ENCODE measurements around the gene NR2E3.

The NR2E3 gene

GRCh38 chr15:71811036-71811736, 832 bp downstream of the NR2E3 start:
- H3K4me3 ChIP-seq (ENCODE audit: low read length) = no peak overlapping the region
- no peaks in the 10 kb centered on the region for H3K36me3 ChIP-seq (ENCODE audit: control insufficient read depth, insufficient read depth, low read length)
- H3K4me1 ChIP-seq (ENCODE audit: control insufficient read depth, insufficient read depth, low read length) = no peaks in the 10 kb centered on the region
- H3K9ac ChIP-seq (ENCODE audit: low read length) = no peak overlapping the region
- H3K9me3 ChIP-seq (ENCODE audit: control insufficient read depth, low read length) = no peaks in the 10 kb centered on the region
- H3K27me3 ChIP-seq (ENCODE audit: control insufficient read depth, insufficient read depth, low read length) = peaks cover 3% of the 10 kb centered on the region

- Histone ChIP-seq H3K4me1 (ENCODE audit: control insufficient read depth, insufficient read depth, low read length) (no peaks in the 10 kb centered on the region), H3K27me3 (ENCODE audit: control insufficient read depth, insufficient read depth, low read length) (peaks cover 3% of the 10 kb centered on the region), H3K36me3 (ENCODE audit: control insufficient read depth, insufficient read depth, low read length) (no peaks in the 10 kb centered on the region), H3K9ac (ENCODE audit: low read length) (no peak overlapping the region), H3K9me3 (ENCODE audit: control insufficient read depth, low read length) (no peaks in the 10 kb centered on the region), H3K4me3 (ENCODE audit: low read length) (no peak overlapping the region)
These were observed 1.7 kb downstream of the NR2E3 start for GRCh38 chr15:71811752-71812735.

GRCh38 chr15:71812966-71813722, 2.8 kb downstream of the NR2E3 start:
- no peak overlapping the region for H3K9ac ChIP-seq (ENCODE audit: low read length)
- H3K4me3 ChIP-seq (ENCODE audit: low read length) = no peak overlapping the region
- H3K4me1 ChIP-seq (ENCODE audit: control insufficient read depth, insufficient read depth, low read length) = no peaks in the 10 kb centered on the region
- H3K9me3 ChIP-seq (ENCODE audit: control insufficient read depth, low read length) = no peaks in the 10 kb centered on the region
- peaks cover 3% of the 10 kb centered on the region for H3K27me3 ChIP-seq (ENCODE audit: control insufficient read depth, insufficient read depth, low read length)
- H3K36me3 ChIP-seq (ENCODE audit: control insufficient read depth, insufficient read depth, low read length) = no peaks in the 10 kb centered on the region

- no peak overlapping the region for H3K4me3 ChIP-seq (ENCODE audit: low read length)
- H3K4me1 ChIP-seq (ENCODE audit: control insufficient read depth, insufficient read depth, low read length) = no peaks in the 10 kb centered on the region
- no peaks in the 10 kb centered on the region for H3K27me3 ChIP-seq (ENCODE audit: control insufficient read depth, insufficient read depth, low read length)
- H3K9ac ChIP-seq (ENCODE audit: low read length) = no peak overlapping the region
- H3K36me3 ChIP-seq (ENCODE audit: control insufficient read depth, insufficient read depth, low read length) = no peaks in the 10 kb centered on the region
- no peaks in the 10 kb centered on the region for H3K9me3 ChIP-seq (ENCODE audit: control insufficient read depth, low read length)
These were observed 3.5 kb downstream of the NR2E3 start for GRCh38 chr15:71813723-71814470.

- Histone ChIP-seq H3K4me1 (ENCODE audit: control insufficient read depth, insufficient read depth, low read length) (no peaks in the 10 kb centered on the region), H3K4me3 (ENCODE audit: low read length) (no peak overlapping the region), H3K9ac (ENCODE audit: low read length) (no peak overlapping the region), H3K36me3 (ENCODE audit: control insufficient read depth, insufficient read depth, low read length) (no peaks in the 10 kb centered on the region), H3K27me3 (ENCODE audit: control insufficient read depth, insufficient read depth, low read length) (no peaks in the 10 kb centered on the region), H3K9me3 (ENCODE audit: control insufficient read depth, low read length) (no peaks in the 10 kb centered on the region)
These were observed 4.9 kb downstream of the NR2E3 start for GRCh38 chr15:71815301-71815700.

GRCh38 chr15:71817351-71817750, 7.0 kb downstream of the NR2E3 start:
- Histone ChIP-seq H3K27me3 (ENCODE audit: control insufficient read depth, insufficient read depth, low read length) (no peaks in the 10 kb centered on the region), H3K9ac (ENCODE audit: low read length) (no peak overlapping the region), H3K36me3 (ENCODE audit: control insufficient read depth, insufficient read depth, low read length) (no peaks in the 10 kb centered on the region), H3K4me1 (ENCODE audit: control insufficient read depth, insufficient read depth, low read length) (no peaks in the 10 kb centered on the region), H3K9me3 (ENCODE audit: control insufficient read depth, low read length) (peaks cover 8% of the 10 kb centered on the region), H3K4me3 (ENCODE audit: low read length) (no peak overlapping the region)

GRCh38 chr15:71820127-71820526, 9.8 kb downstream of the NR2E3 start:
- Histone ChIP-seq H3K9ac (ENCODE audit: low read length) (no peak overlapping the region), H3K4me1 (ENCODE audit: control insufficient read depth, insufficient read depth, low read length) (no peaks in the 10 kb centered on the region), H3K9me3 (ENCODE audit: control insufficient read depth, low read length) (peaks cover 8% of the 10 kb centered on the region), H3K27me3 (ENCODE audit: control insufficient read depth, insufficient read depth, low read length) (no peaks in the 10 kb centered on the region), H3K4me3 (ENCODE audit: low read length) (no peak overlapping the region), H3K36me3 (ENCODE audit: control insufficient read depth, insufficient read depth, low read length) (no peaks in the 10 kb centered on the region)

GRCh38 chr15:71821547-71822129, 11.3 kb downstream of the NR2E3 start:
- Histone ChIP-seq H3K36me3 (ENCODE audit: control insufficient read depth, insufficient read depth, low read length) (no peaks in the 10 kb centered on the region), H3K9me3 (ENCODE audit: control insufficient read depth, low read length) (peaks cover 8% of the 10 kb centered on the region)

GRCh38 chr15:71822890-71823630, 12.7 kb downstream of the NR2E3 start:
- no peak overlapping the region for H3K4me3 ChIP-seq (ENCODE audit: low read length)
- peaks cover 6% of the 10 kb centered on the region for H3K36me3 ChIP-seq (ENCODE audit: control insufficient read depth, insufficient read depth, low read length)
- H3K9me3 ChIP-seq (ENCODE audit: control insufficient read depth, low read length) = peaks cover 8% of the 10 kb centered on the region
- no peak overlapping the region for H3K9ac ChIP-seq (ENCODE audit: low read length)
- no peaks in the 10 kb centered on the region for H3K27me3 ChIP-seq (ENCODE audit: control insufficient read depth, insufficient read depth, low read length)
- H3K4me1 ChIP-seq (ENCODE audit: control insufficient read depth, insufficient read depth, low read length) = no peaks in the 10 kb centered on the region

More at GRCh38 chr15:71821547-71822129, 11.3 kb downstream of the NR2E3 start:
- Histone ChIP-seq H3K27me3 (ENCODE audit: control insufficient read depth, insufficient read depth, low read length) (no peaks in the 10 kb centered on the region), H3K9ac (ENCODE audit: low read length) (no peak overlapping the region), H3K4me3 (ENCODE audit: low read length) (no peak overlapping the region), H3K4me1 (ENCODE audit: control insufficient read depth, insufficient read depth, low read length) (no peaks in the 10 kb centered on the region)

- H3K4me1 ChIP-seq (ENCODE audit: control insufficient read depth, insufficient read depth, low read length) = no peaks in the 10 kb centered on the region
- H3K9me3 ChIP-seq (ENCODE audit: control insufficient read depth, low read length) = peaks cover 8% of the 10 kb centered on the region
- peaks cover 6% of the 10 kb centered on the region for H3K36me3 ChIP-seq (ENCODE audit: control insufficient read depth, insufficient read depth, low read length)
- no peak overlapping the region for H3K9ac ChIP-seq (ENCODE audit: low read length)
- no peak overlapping the region for H3K4me3 ChIP-seq (ENCODE audit: low read length)
- H3K27me3 ChIP-seq (ENCODE audit: control insufficient read depth, insufficient read depth, low read length) = no peaks in the 10 kb centered on the region
These were observed 13.4 kb downstream of the NR2E3 start for GRCh38 chr15:71823801-71824200.

Data from mucosa of stomach (tissue), 1 donor.